ENCODE results near the gene CIDEA. TPM values are rescaled to one million over a fixed set of nuclear protein-coding genes. Genes with fewer than 3 reads are reported as not detected.

The CIDEA gene
- total RNA-seq, 1 donor from 2014 or later, result 0.53 TPM

DNA sequence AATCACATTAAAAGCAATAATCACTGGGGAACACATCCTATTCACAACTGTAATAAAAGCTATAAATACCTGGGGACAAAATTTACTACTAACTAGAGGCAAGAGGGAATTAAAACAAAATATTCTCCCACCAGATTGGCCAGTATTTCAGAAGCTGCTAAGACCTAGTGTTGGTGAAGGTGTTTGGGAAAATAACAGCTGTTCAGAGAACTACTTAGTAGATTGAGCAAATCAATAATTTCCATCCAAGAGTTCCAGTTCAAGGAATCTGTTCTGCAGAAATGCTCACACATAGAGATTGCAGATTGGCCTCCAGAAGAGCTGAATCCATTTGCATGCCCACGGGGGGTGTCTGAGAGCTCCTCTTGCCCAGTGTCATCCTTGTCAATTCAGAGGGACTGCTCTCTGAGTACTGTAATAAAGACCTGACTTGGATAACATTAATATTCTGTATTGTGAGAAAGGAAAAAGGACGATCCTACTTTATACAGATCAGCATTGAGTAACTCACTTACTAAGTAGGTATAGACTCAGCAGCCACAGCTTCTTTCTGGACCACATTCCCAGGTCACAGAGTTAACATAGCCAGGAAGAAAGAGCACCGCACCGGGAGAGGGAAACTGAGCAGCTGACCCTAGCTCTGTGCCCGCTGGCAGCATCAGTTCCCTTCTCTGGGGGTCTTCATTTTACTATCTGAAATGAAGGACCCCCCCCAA, 59.5 kb downstream of the CIDEA start:
- Histone ChIP-seq H3K27me3 (ENCODE audit: control insufficient read depth, insufficient read depth, low read length) (no peaks in the 10 kb centered on the region), H3K4me3 (ENCODE audit: low read depth, low read length) (no peak overlapping the region), H3K36me3 (ENCODE audit: control insufficient read depth, insufficient read depth, low read length) (peaks cover 34% of the 10 kb centered on the region)
- FAIRE-seq (no peak), DNase-seq (ENCODE audit: low read depth) (no peak)
- TF ChIP-seq, protein P1, sequence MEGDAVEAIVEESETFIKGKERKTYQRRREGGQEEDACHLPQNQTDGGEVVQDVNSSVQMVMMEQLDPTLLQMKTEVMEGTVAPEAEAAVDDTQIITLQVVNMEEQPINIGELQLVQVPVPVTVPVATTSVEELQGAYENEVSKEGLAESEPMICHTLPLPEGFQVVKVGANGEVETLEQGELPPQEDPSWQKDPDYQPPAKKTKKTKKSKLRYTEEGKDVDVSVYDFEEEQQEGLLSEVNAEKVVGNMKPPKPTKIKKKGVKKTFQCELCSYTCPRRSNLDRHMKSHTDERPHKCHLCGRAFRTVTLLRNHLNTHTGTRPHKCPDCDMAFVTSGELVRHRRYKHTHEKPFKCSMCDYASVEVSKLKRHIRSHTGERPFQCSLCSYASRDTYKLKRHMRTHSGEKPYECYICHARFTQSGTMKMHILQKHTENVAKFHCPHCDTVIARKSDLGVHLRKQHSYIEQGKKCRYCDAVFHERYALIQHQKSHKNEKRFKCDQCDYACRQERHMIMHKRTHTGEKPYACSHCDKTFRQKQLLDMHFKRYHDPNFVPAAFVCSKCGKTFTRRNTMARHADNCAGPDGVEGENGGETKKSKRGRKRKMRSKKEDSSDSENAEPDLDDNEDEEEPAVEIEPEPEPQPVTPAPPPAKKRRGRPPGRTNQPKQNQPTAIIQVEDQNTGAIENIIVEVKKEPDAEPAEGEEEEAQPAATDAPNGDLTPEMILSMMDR (IDR thresholded peaks at IDR 0.05; ENCODE audit: insufficient read depth, low read length, severe bottlenecking), result no peak

DNA sequence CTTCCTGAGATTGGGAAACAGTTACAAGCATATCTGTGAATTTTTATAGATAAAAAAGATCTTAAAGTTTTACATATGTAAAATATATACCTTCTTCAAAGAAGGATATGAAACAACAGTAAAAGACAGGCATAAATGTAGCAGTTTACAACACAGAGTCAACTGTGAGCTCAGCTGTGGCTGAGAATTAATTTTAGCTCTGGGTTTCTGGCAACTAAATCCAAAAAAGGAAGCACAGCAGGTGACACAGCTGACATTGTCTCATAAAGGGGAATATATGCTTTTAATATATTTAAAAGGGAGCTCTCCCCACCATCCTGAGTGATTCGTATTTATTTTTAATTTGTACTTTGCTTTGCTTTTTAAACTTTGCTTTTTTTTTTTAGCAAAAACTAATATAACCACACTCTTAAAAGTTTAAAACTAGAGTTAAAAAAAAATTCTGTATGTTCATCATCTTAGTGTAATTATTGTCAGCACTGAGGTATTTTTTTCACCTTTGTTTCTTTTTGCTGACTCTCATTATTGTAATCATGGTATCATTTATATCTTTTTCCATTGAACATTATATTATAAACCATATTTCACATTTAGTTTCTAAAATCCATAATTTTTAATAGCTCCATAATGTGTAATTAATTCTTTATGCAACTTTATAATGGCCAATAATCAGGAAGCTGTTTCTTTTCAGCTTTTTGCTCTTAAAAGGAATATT, 60.6 kb downstream of the CIDEA start:
- DNase-seq (ENCODE audit: low read depth) (no peak), FAIRE-seq (no peak)
- TF ChIP-seq, protein P1 (IDR thresholded peaks at IDR 0.05; ENCODE audit: insufficient read depth, low read length, severe bottlenecking), result no peak
- Histone ChIP-seq H3K4me3 (ENCODE audit: low read depth, low read length) (no peak overlapping the region), H3K27me3 (ENCODE audit: control insufficient read depth, insufficient read depth, low read length) (no peaks in the 10 kb centered on the region), H3K36me3 (ENCODE audit: control insufficient read depth, insufficient read depth, low read length) (peaks cover 36% of the 10 kb centered on the region)

DNA sequence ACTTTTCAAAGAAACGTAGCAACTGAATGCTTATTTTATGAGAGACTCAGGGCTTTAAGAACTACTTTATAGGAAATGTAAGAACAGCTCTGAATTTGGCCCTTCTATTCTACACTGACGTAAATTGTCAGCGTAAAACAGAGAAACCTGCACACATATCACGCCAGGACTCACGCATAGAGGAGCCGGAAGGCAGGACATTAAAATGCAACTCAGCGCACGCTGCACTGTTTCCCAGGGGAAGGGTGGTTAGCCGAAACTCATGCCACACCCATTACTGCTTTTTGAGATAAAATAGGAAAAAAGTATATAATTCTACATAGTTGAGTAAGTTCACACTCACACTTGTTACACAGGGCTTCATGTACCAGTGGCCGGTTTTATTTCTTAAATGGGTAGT, 61.3 kb downstream of the CIDEA start:
- Histone ChIP-seq H3K4me3 (ENCODE audit: low read depth, low read length) (no peak overlapping the region), H3K36me3 (ENCODE audit: control insufficient read depth, insufficient read depth, low read length) (peaks cover 36% of the 10 kb centered on the region), H3K27me3 (ENCODE audit: control insufficient read depth, insufficient read depth, low read length) (no peaks in the 10 kb centered on the region)
- FAIRE-seq, result no peak
- no peak for DNase-seq (ENCODE audit: low read depth)
- TF ChIP-seq, protein P1 (IDR thresholded peaks at IDR 0.05; ENCODE audit: insufficient read depth, low read length, severe bottlenecking), result no peak

DNA sequence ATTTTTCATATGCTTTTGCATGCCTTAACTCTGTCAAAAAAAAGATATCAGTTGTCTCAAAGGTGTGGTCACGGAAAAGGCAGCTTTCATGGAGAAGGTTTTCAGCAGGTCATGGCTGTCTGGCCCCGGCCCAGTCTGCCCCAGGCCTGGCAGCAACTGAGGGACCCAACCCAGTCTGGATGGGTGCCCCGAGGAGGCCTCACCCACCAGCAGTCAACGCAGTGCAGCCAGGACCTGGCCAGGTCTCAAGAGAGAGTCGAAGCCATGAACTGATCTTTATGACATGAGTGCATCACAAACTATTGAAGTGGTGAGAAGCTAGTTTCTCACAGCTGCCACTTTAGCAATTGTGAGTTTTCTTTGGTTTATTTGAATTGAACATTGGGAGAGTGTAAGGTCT, 61.8 kb downstream of the CIDEA start:
- no peak for FAIRE-seq
- H3K27me3 ChIP-seq (ENCODE audit: control insufficient read depth, insufficient read depth, low read length), result no peaks in the 10 kb centered on the region

DNA sequence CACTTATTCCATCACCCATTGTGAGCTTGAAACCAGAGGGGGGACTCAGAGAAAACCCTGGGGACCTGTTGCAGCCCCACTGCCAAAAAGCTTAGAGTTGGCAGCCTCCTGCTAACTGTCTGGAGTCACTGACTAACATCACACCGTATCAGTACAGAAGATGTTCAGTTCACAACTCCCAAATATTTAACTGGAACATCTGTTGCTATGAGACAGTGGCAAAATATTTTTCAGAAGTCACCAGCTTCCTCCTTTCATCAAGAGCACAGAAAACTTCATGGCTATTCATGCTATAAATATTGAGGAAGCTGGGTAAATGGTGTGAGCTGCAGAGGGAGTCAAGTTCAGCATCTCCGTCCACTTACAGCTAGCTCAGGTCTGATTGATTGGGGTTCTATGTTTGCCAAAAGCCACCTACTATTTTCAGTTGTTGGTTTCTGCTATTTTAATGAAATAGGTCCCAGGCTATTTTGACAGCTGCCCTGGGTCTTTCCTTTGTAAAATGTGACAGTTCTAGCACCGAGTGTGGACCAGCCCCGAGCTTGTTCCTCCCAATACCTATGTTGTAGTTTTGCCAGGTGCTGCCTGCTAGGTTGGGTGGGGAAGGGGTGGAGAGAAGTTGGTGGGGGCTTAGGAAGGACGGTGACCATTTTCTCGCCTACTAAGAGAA, 63.6 kb downstream of the CIDEA start:
- TF ChIP-seq, protein P1 (IDR thresholded peaks at IDR 0.05; ENCODE audit: insufficient read depth, low read length, severe bottlenecking), result no peak
- DNase-seq (ENCODE audit: low read depth) (no peak), FAIRE-seq (no peak)
- Histone ChIP-seq H3K4me3 (ENCODE audit: low read depth, low read length) (no peak overlapping the region), H3K27me3 (ENCODE audit: control insufficient read depth, insufficient read depth, low read length) (no peaks in the 10 kb centered on the region), H3K36me3 (ENCODE audit: control insufficient read depth, insufficient read depth, low read length) (peaks cover 33% of the 10 kb centered on the region)

More for the DNA sequence above, 61.8 kb downstream of the CIDEA start:
- Histone ChIP-seq H3K36me3 (ENCODE audit: control insufficient read depth, insufficient read depth, low read length) (peaks cover 32% of the 10 kb centered on the region), H3K4me3 (ENCODE audit: low read depth, low read length) (no peak overlapping the region)
- no peak for DNase-seq (ENCODE audit: low read depth)
- TF ChIP-seq, protein P1 (IDR thresholded peaks at IDR 0.05; ENCODE audit: insufficient read depth, low read length, severe bottlenecking), result no peak
